Neural cell (in vitro differentiated cells): ENCODE data around the gene TNRC6A. TPM values are rescaled to one million over a fixed set of nuclear protein-coding genes. Genes with fewer than 3 reads are reported as not detected.

ENCODE experiments used
- H2AFZ ChIP-seq: fragments of 200-600, 300-800 bp; sonication (generic), shearing (Covaris generic); 2 replicates; pipeline ENCODE4 v1.6.0; 2014; ENCODE audit warnings: low read depth, mild to moderate bottlenecking, antibody characterized with exemption, low read length, moderate library complexity
- H3F3A ChIP-seq: fragments of 200-600 bp; shearing (Covaris generic); 2 replicates; pipeline ENCODE4 v1.6.1; 2016; ENCODE audit warnings: mild to moderate bottlenecking, moderate library complexity, mixed read lengths, antibody characterized with exemption, low read length; ENCODE audit not compliant: insufficient read depth, poor library complexity, severe bottlenecking
- H3K27ac ChIP-seq: fragments of 200-600, 300-800 bp; sonication (generic), shearing (Covaris generic); 2 replicates; pipeline ENCODE4 v1.5.1; 2014; ENCODE audit warnings: mild to moderate bottlenecking, low read length, moderate library complexity
- H3K27me3 ChIP-seq: fragments of 300-800, 200-600 bp; sonication (generic), shearing (Covaris generic); 2 replicates; pipeline ENCODE4 v1.6.0; 2014; ENCODE audit warnings: mild to moderate bottlenecking, low read depth, low read length, moderate library complexity; ENCODE audit not compliant: insufficient read depth
- H3K36me3 ChIP-seq: fragments of 300-800, 200-600 bp; sonication (generic), shearing (Covaris generic); 2 replicates; pipeline ENCODE4 v1.5.1; 2014; ENCODE audit warnings: mild to moderate bottlenecking, antibody characterized with exemption, low read length, moderate library complexity; ENCODE audit not compliant: insufficient read depth
- H3K4me2 ChIP-seq: fragments of 300-800, 200-600 bp; sonication (generic), shearing (Covaris generic); 2 replicates; pipeline ENCODE4 v1.6.0; 2014; ENCODE audit warnings: mild to moderate bottlenecking, low read length
- H3K4me3 ChIP-seq: fragments of 300-800, 200-600 bp; sonication (generic), shearing (Covaris generic); 2 replicates; pipeline ENCODE4 v1.5.1; 2014; ENCODE audit warnings: mild to moderate bottlenecking, low read length, moderate library complexity
- H3K79me2 ChIP-seq: fragments of 200-600 bp; shearing (Covaris generic); replicated peaks from 2 replicates; pipeline ENCODE4 v1.6.0; 2014; ENCODE audit warnings: mild to moderate bottlenecking, low read length, moderate library complexity; ENCODE audit not compliant: insufficient read depth
- H3K9ac ChIP-seq: fragments of 300-800, 200-600 bp; sonication (generic), shearing (Covaris generic); 2 replicates; pipeline ENCODE4 v1.6.1; 2016; ENCODE audit warnings: mild to moderate bottlenecking, low read length, mixed read lengths
- H3K9me2 ChIP-seq: fragments of 200-600 bp; shearing (Covaris generic); 2 replicates; pipeline ENCODE4 v1.6.1; 2016; ENCODE audit warnings: mild to moderate bottlenecking, low read length, mixed read lengths; ENCODE audit not compliant: insufficient read depth
- H3K9me3 ChIP-seq: fragments of 200-600, 300-800 bp; sonication (generic), shearing (Covaris generic); 2 replicates; pipeline ENCODE4 v1.6.1; 2016; ENCODE audit warnings: mild to moderate bottlenecking, mixed run types, low read length, moderate library complexity, mixed read lengths
- H4K20me1 ChIP-seq: fragments of 200-600 bp; shearing (Covaris generic); 2 replicates; pipeline ENCODE4 v1.6.1; 2016; ENCODE audit warnings: mild to moderate bottlenecking, mixed run types; ENCODE audit not compliant: insufficient read depth
- EP300 ChIP-seq: fragments of 450-650 bp; conservative IDR thresholded peaks from 2 replicates; pipeline ENCODE4 v1.6.1; 2014; ENCODE audit warnings: antibody characterized with exemption, mild to moderate bottlenecking, moderate library complexity; ENCODE audit not compliant: poor library complexity, severe bottlenecking
- EZH2 ChIP-seq: fragments of 200-600, 300-800 bp; shearing (Covaris generic), sonication (generic); IDR thresholded peaks from 2 replicates; pipeline ENCODE4 v1.6.1; 2014; ENCODE audit warnings: antibody characterized with exemption, low read length, borderline replicate concordance, mild to moderate bottlenecking; ENCODE audit not compliant: insufficient read depth, poor library complexity, severe bottlenecking
- MXI1 ChIP-seq: fragments of 450-650 bp; conservative IDR thresholded peaks from 2 replicates; pipeline ENCODE4 v1.6.1; 2014; ENCODE audit warnings: antibody characterized with exemption, mild to moderate bottlenecking; ENCODE audit not compliant: poor library complexity, severe bottlenecking
- POLR2AphosphoS5 ChIP-seq: IDR thresholded peaks from 2 replicates; pipeline ENCODE4 v1.6.1; 2012
- RAD21 ChIP-seq: fragments of 450-650 bp; conservative IDR thresholded peaks from 2 replicates; pipeline ENCODE4 v1.6.1; 2014; ENCODE audit warnings: antibody characterized with exemption, mild to moderate bottlenecking, moderate library complexity
- SMC3 ChIP-seq: fragments of 450-650 bp; conservative IDR thresholded peaks from 2 replicates; pipeline ENCODE4 v1.6.1; 2014; ENCODE audit warnings: antibody characterized with exemption, mild to moderate bottlenecking, moderate library complexity; ENCODE audit not compliant: poor library complexity
- TAF1 ChIP-seq: IDR thresholded peaks from 2 replicates; pipeline ENCODE4 v1.6.1; 2012; ENCODE audit warnings: low read depth
- polyA plus RNA-seq: library from polyadenylated mRNA; depleted of rRNA; stranded (reverse); fragments of >200 nt; gene quantifications from 2 replicates; pipeline ENCODE4 v1.2.3, GENCODE V29; 2014
- TF ChIP-seq, protein P1 (sequence below): fragments of 450-650 bp; IDR thresholded peaks from 2 replicates; pipeline ENCODE4 v1.5.1; 2014; ENCODE audit warnings: antibody characterized with exemption, mild to moderate bottlenecking, moderate library complexity; ENCODE audit not compliant: poor library complexity, severe bottlenecking
- TF ChIP-seq, protein P2 (sequence below): IDR thresholded peaks from 2 replicates; pipeline ENCODE4 v1.6.1; 2012; ENCODE audit warnings: borderline replicate concordance

The TNRC6A gene
- polyA plus RNA-seq, 1 donor from 2014 or later: 32.1 TPM

DNA sequence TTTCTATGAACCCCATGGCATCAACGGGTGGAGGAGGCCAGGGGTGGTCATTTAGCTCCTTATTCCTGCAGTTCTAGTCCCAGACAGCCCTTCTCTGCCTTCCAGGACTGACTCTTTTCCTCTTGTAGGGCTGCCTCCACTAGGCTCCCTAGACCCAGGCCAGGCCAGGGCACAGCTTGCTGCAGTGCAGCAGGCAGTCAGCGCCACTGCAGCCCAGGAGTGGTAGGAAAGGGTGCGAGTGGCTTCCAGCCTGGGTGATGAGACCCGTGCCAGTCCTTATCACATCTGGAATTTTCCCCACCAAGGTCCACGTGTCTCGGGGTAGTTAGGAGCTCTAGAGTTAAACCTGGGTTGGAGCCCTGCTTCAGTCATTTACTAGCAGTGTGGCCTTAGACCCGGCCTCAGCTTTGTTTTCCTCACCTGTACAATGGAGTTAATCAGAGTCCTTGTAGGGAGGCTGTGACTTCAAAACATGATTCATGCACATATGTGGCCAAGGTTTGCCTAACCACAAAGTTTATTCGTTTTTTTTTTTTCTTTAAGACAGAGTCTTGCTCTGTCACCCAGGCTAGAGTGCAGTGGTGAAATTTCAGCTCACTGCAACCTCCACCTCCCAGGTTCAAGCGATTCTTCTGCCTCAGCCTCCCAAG is 121.0 kb downstream of the TNRC6A start:
- Histone ChIP-seq H3K36me3 (no peaks in the 10 kb centered on the region), H3K9me3 (no peaks in the 10 kb centered on the region), H3K27ac (no peak overlapping the region), H3F3A (no peaks in the 10 kb centered on the region), H3K79me2 (no peaks in the 10 kb centered on the region), H3K27me3 (no peaks in the 10 kb centered on the region), H4K20me1 (no peaks in the 10 kb centered on the region), H3K4me3 (no peak overlapping the region), H3K9me2 (no peaks in the 10 kb centered on the region), H3K4me2 (no peak overlapping the region), H2AFZ (no peak overlapping the region), H3K9ac (no peak overlapping the region)
- TF ChIP-seq TAF1 (no peak), RAD21 (no peak), MXI1 (no peak), POLR2AphosphoS5 (no peak), SMC3 (no peak)
- TF ChIP-seq, protein P1, sequence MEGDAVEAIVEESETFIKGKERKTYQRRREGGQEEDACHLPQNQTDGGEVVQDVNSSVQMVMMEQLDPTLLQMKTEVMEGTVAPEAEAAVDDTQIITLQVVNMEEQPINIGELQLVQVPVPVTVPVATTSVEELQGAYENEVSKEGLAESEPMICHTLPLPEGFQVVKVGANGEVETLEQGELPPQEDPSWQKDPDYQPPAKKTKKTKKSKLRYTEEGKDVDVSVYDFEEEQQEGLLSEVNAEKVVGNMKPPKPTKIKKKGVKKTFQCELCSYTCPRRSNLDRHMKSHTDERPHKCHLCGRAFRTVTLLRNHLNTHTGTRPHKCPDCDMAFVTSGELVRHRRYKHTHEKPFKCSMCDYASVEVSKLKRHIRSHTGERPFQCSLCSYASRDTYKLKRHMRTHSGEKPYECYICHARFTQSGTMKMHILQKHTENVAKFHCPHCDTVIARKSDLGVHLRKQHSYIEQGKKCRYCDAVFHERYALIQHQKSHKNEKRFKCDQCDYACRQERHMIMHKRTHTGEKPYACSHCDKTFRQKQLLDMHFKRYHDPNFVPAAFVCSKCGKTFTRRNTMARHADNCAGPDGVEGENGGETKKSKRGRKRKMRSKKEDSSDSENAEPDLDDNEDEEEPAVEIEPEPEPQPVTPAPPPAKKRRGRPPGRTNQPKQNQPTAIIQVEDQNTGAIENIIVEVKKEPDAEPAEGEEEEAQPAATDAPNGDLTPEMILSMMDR: no peak
- TF ChIP-seq, protein P2, sequence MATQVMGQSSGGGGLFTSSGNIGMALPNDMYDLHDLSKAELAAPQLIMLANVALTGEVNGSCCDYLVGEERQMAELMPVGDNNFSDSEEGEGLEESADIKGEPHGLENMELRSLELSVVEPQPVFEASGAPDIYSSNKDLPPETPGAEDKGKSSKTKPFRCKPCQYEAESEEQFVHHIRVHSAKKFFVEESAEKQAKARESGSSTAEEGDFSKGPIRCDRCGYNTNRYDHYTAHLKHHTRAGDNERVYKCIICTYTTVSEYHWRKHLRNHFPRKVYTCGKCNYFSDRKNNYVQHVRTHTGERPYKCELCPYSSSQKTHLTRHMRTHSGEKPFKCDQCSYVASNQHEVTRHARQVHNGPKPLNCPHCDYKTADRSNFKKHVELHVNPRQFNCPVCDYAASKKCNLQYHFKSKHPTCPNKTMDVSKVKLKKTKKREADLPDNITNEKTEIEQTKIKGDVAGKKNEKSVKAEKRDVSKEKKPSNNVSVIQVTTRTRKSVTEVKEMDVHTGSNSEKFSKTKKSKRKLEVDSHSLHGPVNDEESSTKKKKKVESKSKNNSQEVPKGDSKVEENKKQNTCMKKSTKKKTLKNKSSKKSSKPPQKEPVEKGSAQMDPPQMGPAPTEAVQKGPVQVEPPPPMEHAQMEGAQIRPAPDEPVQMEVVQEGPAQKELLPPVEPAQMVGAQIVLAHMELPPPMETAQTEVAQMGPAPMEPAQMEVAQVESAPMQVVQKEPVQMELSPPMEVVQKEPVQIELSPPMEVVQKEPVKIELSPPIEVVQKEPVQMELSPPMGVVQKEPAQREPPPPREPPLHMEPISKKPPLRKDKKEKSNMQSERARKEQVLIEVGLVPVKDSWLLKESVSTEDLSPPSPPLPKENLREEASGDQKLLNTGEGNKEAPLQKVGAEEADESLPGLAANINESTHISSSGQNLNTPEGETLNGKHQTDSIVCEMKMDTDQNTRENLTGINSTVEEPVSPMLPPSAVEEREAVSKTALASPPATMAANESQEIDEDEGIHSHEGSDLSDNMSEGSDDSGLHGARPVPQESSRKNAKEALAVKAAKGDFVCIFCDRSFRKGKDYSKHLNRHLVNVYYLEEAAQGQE: no peak

DNA sequence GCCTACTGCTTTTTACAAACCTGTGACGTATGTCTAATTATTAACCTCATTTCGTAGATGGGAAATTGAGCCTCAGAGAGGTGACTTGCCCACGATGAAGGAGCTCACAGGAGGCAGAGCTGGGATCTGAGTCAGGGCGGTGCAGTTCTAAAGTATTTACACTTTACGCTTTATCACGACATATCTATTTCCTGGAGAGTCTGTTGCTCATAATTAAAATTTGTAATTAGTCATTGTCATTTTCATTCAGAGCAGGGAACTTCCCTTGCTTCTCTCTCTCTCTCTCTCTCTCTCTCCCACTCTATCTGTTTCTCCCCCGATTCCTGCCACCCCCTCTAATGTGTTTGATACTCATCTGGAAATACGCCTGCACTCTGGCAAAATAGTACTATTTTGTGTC is 122.2 kb downstream of the TNRC6A start:
- Histone ChIP-seq H3K4me2 (no peak overlapping the region), H3K9me2 (no peaks in the 10 kb centered on the region), H3F3A (no peaks in the 10 kb centered on the region), H3K9ac (no peak overlapping the region), H3K27ac (no peak overlapping the region), H2AFZ (no peak overlapping the region), H4K20me1 (no peaks in the 10 kb centered on the region), H3K9me3 (no peaks in the 10 kb centered on the region), H3K27me3 (no peaks in the 10 kb centered on the region), H3K4me3 (no peak overlapping the region), H3K36me3 (no peaks in the 10 kb centered on the region), H3K79me2 (no peaks in the 10 kb centered on the region)
- TF ChIP-seq, protein P2: no peak
- TF ChIP-seq EP300 (no peak), EZH2 (no peak), POLR2AphosphoS5 (no peak), SMC3 (no peak), TAF1 (no peak), RAD21 (no peak), MXI1 (no peak)
- TF ChIP-seq, protein P1: no peak
